AG04449 (cell line): ENCODE data around the gene FUS.

Source experiments
- CTCF ChIA-PET: fragments of 350-600 bp; formaldehyde crosslinking; extraction: SDS; loops from one replicate; lab custom pipeline; 2021; ENCODE audit warnings: antibody characterized with exemption; lab: Yijun Ruan, JAX
- POLR2A ChIA-PET: fragments of 400-600, 350-600 bp; formaldehyde crosslinking; extraction: SDS; loops from one replicate; lab custom pipeline; 2020; ENCODE audit warnings: antibody characterized with exemption, inconsistent platforms; lab: Yijun Ruan, JAX
- DNase-seq: peaks from one replicate; pipeline ENCODE4 v3.0.0-alpha.2; 2010; ENCODE audit warnings: low read depth, low spot score
- H3K4me3 ChIP-seq: 2 replicates; pipeline ENCODE4 v1.5.1; 2011; ENCODE audit warnings: low read depth, mild to moderate bottlenecking, control low read depth, low read length
- CTCF ChIP-seq: IDR thresholded peaks from one replicate; pipeline ENCODE4 v1.5.1; 2011; ENCODE audit warnings: mild to moderate bottlenecking, moderate library complexity, low read length, control low read depth, inconsistent platforms; ENCODE audit not compliant: insufficient read depth; ENCODE audit errors: missing control alignments

The FUS gene

GRCh38 chr16:31202414-31203375, 22.8 kb downstream of the FUS start, which contains the start of gene PYCARD:
TSS of gene PYCARD (minus strand) at chr16:31202760. CDS start at chr16:31202690, 70 bp downstream.
- peak within 1 kb of the TSS; percentile 69 for H3K4me3 ChIP-seq
- CTCF ChIA-PET = interaction anchor here (1.1 to 2.9 kb wide), 2 partner anchors 241 to 258 kb away, joined by 6 to 18 read pairs; partner anchors contain the start of gene ZNF843
- POLR2A ChIA-PET = interaction anchor here (0.6 to 3.5 kb wide), 3 partner anchors 20 to 247 kb away, joined by 3 to 24 read pairs (median 7); partner anchors contain the start of gene FUS
- no peak for TF ChIP-seq CTCF
- no peak for DNase-seq

GRCh38 chr16:31204871-31205666, 25.1 kb downstream of the FUS start:
- H3K4me3 ChIP-seq = no peak overlapping the region
- CTCF ChIA-PET = no interaction called here
- DNase-seq = no peak
- POLR2A ChIA-PET = no interaction called here
- TF ChIP-seq CTCF = no peak

- no peak for DNase-seq
- CTCF ChIA-PET = interaction anchor here (0.5 kb wide), 1 partner anchor 13 kb away, joined by 3 read pairs; no protein-coding TSS in a partner anchor
- POLR2A ChIA-PET = interaction anchor here (0.7 to 1.3 kb wide), 2 partner anchors 27 to 236 kb away, joined by 3 to 5 read pairs; partner anchors contain the start of gene FUS
- no peak overlapping the region for H3K4me3 ChIP-seq
- no peak for TF ChIP-seq CTCF
Observed at GRCh38 chr16:31206776-31207175, 26.8 kb downstream of the FUS start.

- DNase-seq = no peak
- CTCF ChIA-PET = interaction anchor here (1.1 kb wide), 1 partner anchor 246 kb away, joined by 3 read pairs; the partner anchor contains the start of gene ARMC5
- POLR2A ChIA-PET = no interaction called here
- H3K4me3 ChIP-seq = no peak overlapping the region
- TF ChIP-seq CTCF = no peak
Observed at GRCh38 chr16:31213342-31213741, 33.4 kb downstream of the FUS start.

- ChIA-PET CTCF (interaction anchor here (1.1 kb wide), 1 partner anchor 245 kb away, joined by 3 read pairs; the partner anchor contains the start of gene ARMC5), POLR2A (interaction anchor here (1.6 kb wide), 1 partner anchor 34 kb away, joined by 8 read pairs; the partner anchor contains the start of gene FUS)
- no peak for TF ChIP-seq CTCF
- peak within 1 kb of the TSS; percentile 46 for H3K4me3 ChIP-seq
- DNase-seq = no peak
Observed at GRCh38 chr16:31213877-31214707, 34.2 kb downstream of the FUS start, which contains the start of gene TRIM72. TSS of gene TRIM72 (plus strand) at chr16:31214119. CDS start at chr16:31214739, 620 bp downstream.
